ENCODE data around the gene RAB28. TPM values are rescaled to one million over a fixed set of nuclear protein-coding genes. Genes with fewer than 3 reads are reported as not detected.
A peak's percentile ranks its signal among the peaks of the same experiment; 100 is the strongest.

The RAB28 gene
- total RNA-seq, 1 experiment from 2014 or later = 10.4 TPM

DNA sequence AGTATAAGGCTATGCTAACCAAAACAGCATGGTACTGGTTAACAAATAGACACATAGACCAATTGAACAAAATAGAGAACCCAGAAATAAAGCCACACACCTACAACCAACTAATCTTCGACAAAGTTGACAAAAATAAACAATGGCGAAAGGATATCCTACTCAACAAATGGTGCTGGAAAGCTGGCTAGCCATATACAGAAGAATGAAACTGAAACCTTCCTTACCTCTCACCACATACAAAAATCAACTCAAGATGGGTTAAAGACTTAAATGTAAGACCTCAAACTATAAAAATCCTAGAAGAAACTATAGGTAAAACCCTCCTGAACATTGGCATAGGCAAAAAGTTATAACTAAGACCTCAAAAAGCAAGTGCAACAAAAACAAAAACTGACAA, 47.2 kb downstream of the RAB28 start:
- Histone ChIP-seq H3K9me2 (replicated peaks; ENCODE audit: low read length) (no peaks in the 10 kb centered on the region), H3K9me3 (ENCODE audit: low read length) (no peaks in the 10 kb centered on the region), H3K27me3 (ENCODE audit: low read length) (no peaks in the 10 kb centered on the region), H3K4me1 (ENCODE audit: insufficient read depth, low read length) (no peaks in the 10 kb centered on the region), H4K20me1 (ENCODE audit: low read length) (no peaks in the 10 kb centered on the region), H3K9ac (ENCODE audit: low read length) (no peak overlapping the region), H2AFZ (ENCODE audit: low read length) (no peak overlapping the region), H3K4me3 (ENCODE audit: low read length) (no peak overlapping the region), H3K79me2 (ENCODE audit: low read length) (0 out of 2 replicates have a peak, but pooled peaks cover 12% of the 10 kb centered on the region), H3K36me3 (ENCODE audit: low read depth, low read length) (no peaks in the 10 kb centered on the region), H3K27ac (ENCODE audit: low read length) (no peak overlapping the region), H3K4me2 (ENCODE audit: low read length) (no peak overlapping the region), H3F3A (ENCODE audit: low read length, unreplicated experiment) (no peaks in the 10 kb centered on the region)
- no TSS peak for BruUV-seq (replicated peaks)
- ATAC-seq (no peak), DNase-seq (no peak)
- ChIA-PET POLR2A (ENCODE audit: unreplicated experiment) (no interaction called here), CTCF (no interaction called here)
- TF ChIP-seq, protein P1, sequence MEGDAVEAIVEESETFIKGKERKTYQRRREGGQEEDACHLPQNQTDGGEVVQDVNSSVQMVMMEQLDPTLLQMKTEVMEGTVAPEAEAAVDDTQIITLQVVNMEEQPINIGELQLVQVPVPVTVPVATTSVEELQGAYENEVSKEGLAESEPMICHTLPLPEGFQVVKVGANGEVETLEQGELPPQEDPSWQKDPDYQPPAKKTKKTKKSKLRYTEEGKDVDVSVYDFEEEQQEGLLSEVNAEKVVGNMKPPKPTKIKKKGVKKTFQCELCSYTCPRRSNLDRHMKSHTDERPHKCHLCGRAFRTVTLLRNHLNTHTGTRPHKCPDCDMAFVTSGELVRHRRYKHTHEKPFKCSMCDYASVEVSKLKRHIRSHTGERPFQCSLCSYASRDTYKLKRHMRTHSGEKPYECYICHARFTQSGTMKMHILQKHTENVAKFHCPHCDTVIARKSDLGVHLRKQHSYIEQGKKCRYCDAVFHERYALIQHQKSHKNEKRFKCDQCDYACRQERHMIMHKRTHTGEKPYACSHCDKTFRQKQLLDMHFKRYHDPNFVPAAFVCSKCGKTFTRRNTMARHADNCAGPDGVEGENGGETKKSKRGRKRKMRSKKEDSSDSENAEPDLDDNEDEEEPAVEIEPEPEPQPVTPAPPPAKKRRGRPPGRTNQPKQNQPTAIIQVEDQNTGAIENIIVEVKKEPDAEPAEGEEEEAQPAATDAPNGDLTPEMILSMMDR (conservative IDR thresholded peaks at IDR 0.05; ENCODE audit: low read depth, low read length) = no peak
- TF ChIP-seq EZH2 (IDR thresholded peaks at IDR 0.05; ENCODE audit: low read length, unreplicated experiment) (no peak), EZH2phosphoT487 (IDR thresholded peaks at IDR 0.05; ENCODE audit: borderline replicate concordance, low read length) (no peak)
- intact Hi-C loops (cut with micrococcal nuclease) = no loop called here

DNA sequence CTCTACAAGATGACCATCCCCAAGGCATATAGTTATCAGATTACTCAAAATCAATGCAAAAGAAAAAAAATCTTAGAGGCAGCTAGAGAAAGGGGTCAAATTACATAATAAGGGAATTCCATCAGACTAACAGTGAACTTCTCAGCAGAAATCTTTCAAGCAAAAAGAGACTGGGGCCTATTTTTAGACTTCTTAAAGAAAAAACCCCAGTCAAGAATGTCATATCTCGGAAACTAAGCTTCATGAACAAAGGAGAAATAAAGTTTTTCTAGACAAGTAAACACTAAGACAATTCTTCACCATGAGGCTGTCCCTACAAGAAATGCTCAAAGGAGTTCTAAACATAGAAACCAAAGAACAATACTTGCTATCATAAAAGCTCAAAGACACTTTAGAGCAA, 51.7 kb downstream of the RAB28 start:
- Histone ChIP-seq H3K36me3 (ENCODE audit: low read depth, low read length) (no peaks in the 10 kb centered on the region), H4K20me1 (ENCODE audit: low read length) (no peaks in the 10 kb centered on the region), H3K9me3 (ENCODE audit: low read length) (no peaks in the 10 kb centered on the region), H3K4me2 (ENCODE audit: low read length) (no peak overlapping the region), H3F3A (ENCODE audit: low read length, unreplicated experiment) (no peaks in the 10 kb centered on the region), H2AFZ (ENCODE audit: low read length) (no peak overlapping the region), H3K9me2 (replicated peaks; ENCODE audit: low read length) (no peaks in the 10 kb centered on the region), H3K79me2 (ENCODE audit: low read length) (0 out of 2 replicates have a peak, but pooled peaks cover 12% of the 10 kb centered on the region), H3K27me3 (ENCODE audit: low read length) (no peaks in the 10 kb centered on the region), H3K4me3 (ENCODE audit: low read length) (no peak overlapping the region), H3K4me1 (ENCODE audit: insufficient read depth, low read length) (no peaks in the 10 kb centered on the region), H3K9ac (ENCODE audit: low read length) (no peak overlapping the region), H3K27ac (ENCODE audit: low read length) (no peak overlapping the region)
- no peak for TF ChIP-seq EZH2phosphoT487 (IDR thresholded peaks at IDR 0.05; ENCODE audit: borderline replicate concordance, low read length)
- no peak for TF ChIP-seq EZH2 (IDR thresholded peaks at IDR 0.05; ENCODE audit: low read length, unreplicated experiment)
- TF ChIP-seq, protein P1 (conservative IDR thresholded peaks at IDR 0.05; ENCODE audit: low read depth, low read length) = no peak
- CTCF ChIA-PET = no interaction called here
- intact Hi-C loops (cut with micrococcal nuclease) = no loop called here
- POLR2A ChIA-PET (ENCODE audit: unreplicated experiment) = no interaction called here
- ATAC-seq (no peak), DNase-seq (no peak)
- BruUV-seq (replicated peaks) = no TSS peak

DNA sequence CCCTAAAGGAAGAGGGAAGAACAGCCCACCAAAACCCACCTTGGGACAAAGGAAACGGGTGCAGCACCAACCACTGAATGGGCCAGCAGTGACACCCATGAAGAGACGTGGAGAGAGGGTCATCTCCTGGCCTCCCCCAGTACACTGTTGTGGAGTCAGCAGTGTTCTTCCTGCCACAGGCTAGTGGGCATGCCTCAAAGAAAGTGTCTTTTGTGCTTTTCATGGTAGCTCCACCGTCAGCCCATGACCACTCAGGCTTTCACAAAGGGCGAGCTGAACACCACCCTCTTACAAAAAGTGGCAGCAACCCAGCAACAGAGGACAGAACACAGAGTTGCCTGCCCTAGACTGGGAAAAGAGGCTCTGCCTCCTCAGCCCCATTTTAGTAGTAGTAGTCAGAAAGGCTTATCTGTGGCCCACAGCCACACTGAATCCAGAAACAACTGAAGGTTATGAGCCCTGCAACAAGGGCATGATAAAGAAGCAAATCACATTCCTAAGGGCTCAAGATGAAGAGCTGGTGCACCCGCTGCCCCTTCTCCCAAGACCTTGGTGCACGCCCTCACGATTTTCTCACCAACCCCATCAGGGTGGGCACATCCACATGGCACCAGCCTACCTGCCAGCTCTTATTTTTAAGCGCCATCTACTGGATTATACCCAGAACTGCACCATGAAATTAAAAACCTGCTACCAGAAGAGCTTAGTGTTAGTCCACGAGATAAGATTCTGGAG, 53.1 kb downstream of the RAB28 start:
- H3K27ac ChIP-seq (ENCODE audit: low read length) = no peak overlapping the region
- no peak overlapping the region for H3K4me2 ChIP-seq (ENCODE audit: low read length)
- no peaks in the 10 kb centered on the region for H4K20me1 ChIP-seq (ENCODE audit: low read length)
- H3K4me1 ChIP-seq (ENCODE audit: insufficient read depth, low read length) = no peaks in the 10 kb centered on the region
- no peaks in the 10 kb centered on the region for H3K9me2 ChIP-seq (replicated peaks; ENCODE audit: low read length)
- intact Hi-C loops (cut with micrococcal nuclease) = no loop called here
- no peaks in the 10 kb centered on the region for H3K36me3 ChIP-seq (ENCODE audit: low read depth, low read length)
- ChIA-PET POLR2A (ENCODE audit: unreplicated experiment) (no interaction called here), CTCF (no interaction called here)
- no TSS peak for BruUV-seq (replicated peaks)
- H3K9me3 ChIP-seq (ENCODE audit: low read length) = no peaks in the 10 kb centered on the region
- H3K9ac ChIP-seq (ENCODE audit: low read length) = no peak overlapping the region
- ATAC-seq = no peak
- H3K4me3 ChIP-seq (ENCODE audit: low read length) = no peak overlapping the region
- H3K27me3 ChIP-seq (ENCODE audit: low read length) = no peaks in the 10 kb centered on the region
- peak; percentile 8 for DNase-seq
- no peaks in the 10 kb centered on the region for H3F3A ChIP-seq (ENCODE audit: low read length, unreplicated experiment)
- H2AFZ ChIP-seq (ENCODE audit: low read length) = no peak overlapping the region
- 0 out of 2 replicates have a peak, but pooled peaks cover 12% of the 10 kb centered on the region for H3K79me2 ChIP-seq (ENCODE audit: low read length)
- TF ChIP-seq, protein P1 (conservative IDR thresholded peaks at IDR 0.05; ENCODE audit: low read depth, low read length) = peak; percentile 59
- TF ChIP-seq EZH2 (IDR thresholded peaks at IDR 0.05; ENCODE audit: low read length, unreplicated experiment) = no peak
